Activated T-helper 2 cell treated with anti-CD3 and anti-CD28 coated beads, Interferon-gamma antibody, Interleukin-2, Interleukin-4, amounts not matched to agents 10 μg/mL and 5 μg/mL and 100 μg/mL, durations not matched to agents 14 hours and 24 hours and 36 hours (primary cell): ENCODE results near the gene ANTXR2. TPM values are rescaled to one million over a fixed set of nuclear protein-coding genes. Genes with fewer than 3 reads are reported as not detected.
A peak's percentile ranks its signal among the peaks of the same experiment; 100 is the strongest.

ENCODE experiments used
- DNase-seq: peaks from one replicate; pipeline ENCODE4 v3.0.0; 2021; ENCODE audit warnings: low spot score
- H3K27ac Mint-ChIP-seq: one replicate; pipeline ENCODE4 v1.8.0; 2021; ENCODE audit warnings: mixed read lengths
- H3K27me3 Mint-ChIP-seq: one replicate; pipeline ENCODE4 v1.8.0; 2021; ENCODE audit warnings: low read depth, mixed read lengths
- H3K36me3 Mint-ChIP-seq: one replicate; pipeline ENCODE4 v1.8.0; 2021; ENCODE audit warnings: low read depth, mixed read lengths
- H3K4me1 Mint-ChIP-seq: one replicate; pipeline ENCODE4 v1.8.0; 2021; ENCODE audit warnings: low read depth, mixed read lengths
- H3K4me3 Mint-ChIP-seq: one replicate; pipeline ENCODE4 v1.8.0; 2021; ENCODE audit warnings: low read depth, mild to moderate bottlenecking, moderate library complexity, mixed read lengths
- H3K9me3 Mint-ChIP-seq: one replicate; pipeline ENCODE4 v1.8.0; 2021; ENCODE audit warnings: mixed read lengths
- intact Hi-C: fragments of 100-400 bp; cut with micrococcal nuclease; formaldehyde crosslinking; loops from one replicate; pipeline ENCODE4 v1.15.1; 2023
- total RNA-seq: library from RNA; stranded (reverse); gene quantifications from 2 replicates; pipeline ENCODE4 v1.2.3, GENCODE V29; 2022

The ANTXR2 gene
- total RNA-seq, 1 donor from 2014 or later = 3.2 TPM

DNA sequence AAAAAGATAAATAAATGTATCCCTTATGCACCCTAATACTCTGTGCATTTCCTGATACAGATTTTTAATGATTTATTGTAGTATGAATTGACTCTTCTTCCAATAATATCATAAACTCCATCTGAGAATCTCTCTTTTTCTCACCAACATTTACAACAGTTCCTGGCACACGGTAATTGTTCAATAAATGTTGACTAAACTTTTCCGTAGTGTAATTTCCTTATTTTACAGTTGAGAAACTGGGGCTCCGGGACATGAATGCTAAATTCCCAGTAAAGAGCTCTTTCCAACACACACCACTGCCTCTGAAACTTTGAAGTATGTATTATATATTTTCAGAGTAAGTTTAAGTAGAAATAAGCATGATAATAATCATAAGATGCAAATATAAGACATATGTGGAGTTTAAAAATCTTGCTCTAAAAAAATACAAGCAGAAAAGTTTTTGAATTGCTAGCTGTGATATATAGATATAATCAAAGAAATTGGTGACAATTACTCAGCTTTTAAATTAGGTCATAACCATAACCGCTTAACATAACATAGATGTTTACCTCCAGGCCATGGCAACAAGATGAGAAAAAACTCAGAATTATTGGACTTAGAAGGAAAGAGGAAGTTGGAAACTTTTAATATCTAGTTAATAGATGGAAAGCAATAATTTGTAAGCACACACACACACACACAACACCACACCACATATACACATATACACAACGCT lies 28.2 kb upstream of the ANTXR2 start:
- Mint-ChIP-seq H3K27me3 (peaks cover 22% of the 10 kb centered on the region), H3K36me3 (no peaks in the 10 kb centered on the region), H3K9me3 (peaks cover under 1% of the 10 kb centered on the region), H3K4me3 (no peak overlapping the region), H3K4me1 (peaks cover 4% of the 10 kb centered on the region), H3K27ac (no peak overlapping the region)
- no peak for DNase-seq
- intact Hi-C loops = no loop called here

- Mint-ChIP-seq H3K4me3 (no peak overlapping the region), H3K27me3 (peaks cover 30% of the 10 kb centered on the region), H3K9me3 (no peaks in the 10 kb centered on the region), H3K4me1 (peaks cover 4% of the 10 kb centered on the region), H3K36me3 (no peaks in the 10 kb centered on the region), H3K27ac (no peak overlapping the region)
- intact Hi-C loops = no loop called here
- no peak for DNase-seq
Measured at GRCh38 chr4:80099671-80100070, 26.6 kb upstream of the ANTXR2 start.

- Mint-ChIP-seq H3K27ac (peak overlapping the region; percentile 21), H3K4me3 (no peak overlapping the region), H3K4me1 (peaks cover 4% of the 10 kb centered on the region), H3K36me3 (no peaks in the 10 kb centered on the region), H3K27me3 (peaks cover 33% of the 10 kb centered on the region), H3K9me3 (no peaks in the 10 kb centered on the region)
- intact Hi-C loops = no loop called here
- no peak for DNase-seq
Measured at GRCh38 chr4:80098635-80099034, 25.6 kb upstream of the ANTXR2 start.

DNA sequence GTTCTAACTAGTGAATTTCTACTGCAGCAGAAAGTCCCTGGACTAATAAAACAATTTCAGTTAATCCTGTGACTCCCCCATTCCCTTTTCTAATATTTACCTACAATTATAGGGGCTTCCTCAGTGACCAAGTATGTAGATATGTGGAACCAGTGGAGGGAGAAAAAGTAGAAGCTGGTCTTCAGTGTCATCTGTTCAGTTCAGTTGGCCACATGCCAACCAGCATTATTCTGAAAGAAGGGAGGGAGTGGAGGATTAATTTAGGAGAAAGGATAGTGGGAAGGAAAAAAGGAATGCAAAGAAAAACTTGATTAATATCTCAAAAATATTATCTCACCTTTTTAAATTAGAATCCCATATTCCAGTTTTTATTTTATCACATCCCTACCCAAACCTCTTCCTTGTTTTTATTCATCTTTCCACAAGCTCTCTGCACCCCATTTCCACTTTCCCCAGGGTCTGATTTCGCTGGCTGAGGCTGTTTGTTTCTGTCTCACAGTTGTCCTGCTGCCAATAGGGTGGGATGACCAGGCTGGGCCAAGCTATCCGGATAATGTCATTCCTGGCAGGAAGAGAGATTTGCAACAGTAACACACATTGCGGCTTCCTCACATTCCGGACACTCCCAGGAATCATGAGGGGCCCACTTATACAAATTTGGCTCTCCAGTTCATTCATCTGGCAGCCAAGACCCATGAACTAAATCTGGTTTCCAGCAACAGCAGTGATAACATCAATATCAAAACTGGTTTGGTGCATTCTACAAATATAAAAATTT lies 24.6 kb upstream of the ANTXR2 start:
- Mint-ChIP-seq H3K27ac (no peak overlapping the region), H3K9me3 (no peaks in the 10 kb centered on the region), H3K36me3 (no peaks in the 10 kb centered on the region), H3K4me1 (peaks cover 8% of the 10 kb centered on the region), H3K4me3 (no peak overlapping the region), H3K27me3 (peaks cover 36% of the 10 kb centered on the region)
- intact Hi-C loops = no loop called here
- no peak for DNase-seq

DNA sequence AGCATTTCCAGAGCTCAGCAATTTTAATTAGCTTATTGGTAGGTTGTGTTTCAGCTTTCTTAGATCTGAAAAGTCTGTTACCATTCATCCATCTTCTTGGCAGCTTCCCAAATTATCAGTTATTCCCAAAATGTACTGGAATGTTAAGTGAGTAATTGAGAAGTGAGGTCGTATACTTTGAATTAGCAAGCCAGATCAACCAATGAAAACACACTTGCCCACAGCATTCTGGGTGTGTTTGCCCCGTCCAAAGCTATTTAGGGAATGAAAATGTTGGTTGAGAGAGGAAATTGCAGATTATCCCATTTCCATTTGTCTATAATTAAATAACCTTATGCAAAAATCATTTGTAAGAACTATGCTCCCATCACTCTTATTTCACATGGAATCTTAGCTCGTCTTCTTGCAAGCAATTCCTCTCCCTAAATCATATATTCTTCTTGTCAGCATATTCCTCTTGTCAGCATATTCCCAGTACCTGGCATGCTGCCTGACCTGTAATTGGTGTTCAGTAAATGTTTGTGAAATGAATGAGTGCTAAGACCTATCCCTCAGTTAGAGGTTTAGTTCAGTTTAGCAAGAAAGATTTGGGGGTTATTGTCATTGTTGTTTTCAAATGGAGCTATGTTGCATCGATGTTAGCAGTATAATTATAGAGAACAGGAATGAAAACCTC lies 23.3 kb upstream of the ANTXR2 start:
- Mint-ChIP-seq H3K27ac (no peak overlapping the region), H3K4me3 (no peak overlapping the region), H3K36me3 (no peaks in the 10 kb centered on the region), H3K4me1 (peaks cover 13% of the 10 kb centered on the region), H3K27me3 (peaks cover 40% of the 10 kb centered on the region), H3K9me3 (no peaks in the 10 kb centered on the region)
- intact Hi-C loops = no loop called here
- DNase-seq = no peak

- Mint-ChIP-seq H3K9me3 (no peaks in the 10 kb centered on the region), H3K4me1 (peaks cover 13% of the 10 kb centered on the region), H3K36me3 (no peaks in the 10 kb centered on the region), H3K27ac (no peak overlapping the region), H3K27me3 (peaks cover 42% of the 10 kb centered on the region), H3K4me3 (no peak overlapping the region)
- DNase-seq = no peak
- intact Hi-C loops = no loop called here
Measured at GRCh38 chr4:80094191-80094590, 21.2 kb upstream of the ANTXR2 start.

GRCh38 chr4:80093563-80093962 lies 20.5 kb upstream of the ANTXR2 start:
- H3K27ac Mint-ChIP-seq = no peak overlapping the region

DNA sequence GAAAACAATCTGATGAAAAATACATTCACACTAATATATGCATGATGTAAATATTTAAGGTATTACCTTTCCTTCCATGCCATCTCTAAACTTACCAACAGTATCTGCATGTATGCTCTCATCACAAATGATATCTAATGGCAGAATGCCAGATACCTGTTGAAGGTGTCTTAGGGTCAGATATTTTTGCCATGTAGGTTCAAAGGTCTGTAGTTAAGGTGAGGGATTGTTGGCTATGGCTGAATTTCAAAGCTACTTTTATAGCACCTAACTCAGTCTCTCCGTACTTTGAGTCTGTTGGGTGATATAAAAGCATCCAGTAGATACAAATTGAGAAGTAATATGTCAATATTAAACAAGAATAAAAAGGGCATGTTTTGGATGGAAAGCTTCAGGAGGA lies 19.8 kb upstream of the ANTXR2 start:
- intact Hi-C loops = no loop called here
- Mint-ChIP-seq H3K27me3 (peaks cover 43% of the 10 kb centered on the region), H3K36me3 (no peaks in the 10 kb centered on the region), H3K4me1 (peaks cover 13% of the 10 kb centered on the region), H3K9me3 (no peaks in the 10 kb centered on the region), H3K4me3 (no peak overlapping the region), H3K27ac (no peak overlapping the region)
- no peak for DNase-seq

More at GRCh38 chr4:80093563-80093962, 20.5 kb upstream of the ANTXR2 start:
- no peak for DNase-seq
- Mint-ChIP-seq H3K27me3 (peaks cover 41% of the 10 kb centered on the region), H3K9me3 (no peaks in the 10 kb centered on the region), H3K36me3 (no peaks in the 10 kb centered on the region), H3K4me1 (peaks cover 13% of the 10 kb centered on the region), H3K4me3 (no peak overlapping the region)
- intact Hi-C loops = no loop called here

DNA sequence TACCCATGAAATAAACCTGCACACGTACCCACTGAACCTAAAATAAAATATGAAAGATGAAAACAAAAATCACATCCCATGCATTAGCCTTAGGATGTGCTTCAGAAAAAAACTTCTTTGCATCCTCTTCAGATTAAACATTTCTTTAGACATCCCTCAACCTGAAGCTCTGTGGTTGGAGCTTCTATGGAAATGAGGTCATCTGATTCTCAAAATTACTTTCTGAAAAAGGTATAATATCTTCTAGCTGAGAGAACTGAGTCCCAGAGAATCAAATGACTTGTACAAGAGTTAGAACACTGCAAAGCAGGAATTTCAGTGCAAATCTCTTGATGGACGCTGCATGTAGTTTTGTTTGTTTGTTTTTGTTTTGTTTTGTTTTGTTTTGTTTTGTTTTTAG lies 19.1 kb upstream of the ANTXR2 start:
- Mint-ChIP-seq H3K36me3 (no peaks in the 10 kb centered on the region), H3K9me3 (no peaks in the 10 kb centered on the region), H3K4me1 (peaks cover 13% of the 10 kb centered on the region), H3K27me3 (peaks cover 45% of the 10 kb centered on the region), H3K4me3 (no peak overlapping the region), H3K27ac (no peak overlapping the region)
- no peak for DNase-seq
- intact Hi-C loops = no loop called here

GRCh38 chr4:80091688-80092087 lies 18.7 kb upstream of the ANTXR2 start:
- DNase-seq = no peak
- Mint-ChIP-seq H3K27ac (no peak overlapping the region), H3K36me3 (no peaks in the 10 kb centered on the region), H3K27me3 (peaks cover 44% of the 10 kb centered on the region), H3K4me3 (no peak overlapping the region), H3K4me1 (peaks cover 13% of the 10 kb centered on the region), H3K9me3 (no peaks in the 10 kb centered on the region)
- intact Hi-C loops = no loop called here

DNA sequence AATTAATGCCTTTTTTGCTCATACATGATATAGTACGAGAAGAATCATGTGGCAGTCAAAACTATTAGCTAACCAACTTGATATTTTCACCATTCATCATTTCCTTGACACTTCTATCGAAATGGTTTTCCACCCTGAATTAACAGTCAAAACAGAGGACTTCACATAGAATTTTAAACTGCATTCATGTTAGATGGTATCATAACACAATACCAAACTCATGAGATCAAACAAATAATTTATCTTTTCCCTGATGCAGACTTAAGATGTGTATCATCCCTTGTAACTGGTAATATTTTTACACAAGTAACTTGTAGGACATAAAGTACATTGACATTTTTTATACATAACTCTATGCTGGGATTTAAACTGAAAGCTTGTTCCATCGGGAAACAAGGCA lies 18.2 kb upstream of the ANTXR2 start:
- no peak for DNase-seq
- no peak overlapping the region for H3K4me3 Mint-ChIP-seq
- no peak overlapping the region for H3K27ac Mint-ChIP-seq
- no peaks in the 10 kb centered on the region for H3K36me3 Mint-ChIP-seq
- intact Hi-C loops = no loop called here
- peaks cover 45% of the 10 kb centered on the region for H3K27me3 Mint-ChIP-seq
- H3K4me1 Mint-ChIP-seq = peaks cover 13% of the 10 kb centered on the region
- no peaks in the 10 kb centered on the region for H3K9me3 Mint-ChIP-seq

GRCh38 chr4:80090090-80090489 lies 17.1 kb upstream of the ANTXR2 start:
- Mint-ChIP-seq H3K27me3 (peaks cover 45% of the 10 kb centered on the region), H3K27ac (no peak overlapping the region), H3K4me3 (no peak overlapping the region), H3K4me1 (peaks cover 13% of the 10 kb centered on the region), H3K36me3 (no peaks in the 10 kb centered on the region), H3K9me3 (no peaks in the 10 kb centered on the region)
- DNase-seq = no peak
- intact Hi-C loops = no loop called here

- intact Hi-C loops = no loop called here
- Mint-ChIP-seq H3K4me3 (no peak overlapping the region), H3K4me1 (peaks cover 13% of the 10 kb centered on the region), H3K9me3 (no peaks in the 10 kb centered on the region), H3K27ac (no peak overlapping the region), H3K27me3 (peaks cover 45% of the 10 kb centered on the region), H3K36me3 (no peaks in the 10 kb centered on the region)
- DNase-seq = no peak
Measured at GRCh38 chr4:80088471-80088870, 15.4 kb upstream of the ANTXR2 start.
